Muscle layer of colon (tissue), 2 donors: ENCODE measurements around the gene RAB10.

ENCODE experiments used
- H3K27ac ChIP-seq: one replicate; pipeline ENCODE4 v1.7.0; 2013; ENCODE audit warnings: low read depth, mild to moderate bottlenecking, low read length, moderate library complexity
- H3K27me3 ChIP-seq, 2 donors: one replicate each; pipeline ENCODE4 v1.7.0; 2013; ENCODE audit warnings: low read length in 2 of 2, mild to moderate bottlenecking in 2 of 2; ENCODE audit not compliant: insufficient read depth in 2 of 2, control insufficient read depth in 1 of 2
- H3K36me3 ChIP-seq: one replicate; pipeline ENCODE4 v1.7.0; 2013; ENCODE audit warnings: mild to moderate bottlenecking, low read length; ENCODE audit not compliant: insufficient read depth
- H3K4me1 ChIP-seq: one replicate; pipeline ENCODE4 v1.7.0; 2013; ENCODE audit warnings: mild to moderate bottlenecking, low read length; ENCODE audit not compliant: insufficient read depth
- H3K4me3 ChIP-seq, 2 donors: one replicate each; pipeline ENCODE4 v1.7.0; 2013; ENCODE audit warnings: low read length in 2 of 2, low read depth in 1 of 2, mild to moderate bottlenecking in 1 of 2, moderate library complexity in 1 of 2
- H3K9ac ChIP-seq: one replicate; pipeline ENCODE4 v1.7.0; 2013; ENCODE audit warnings: low read length
- H3K9me3 ChIP-seq: one replicate; pipeline ENCODE4 v1.7.0; 2013; ENCODE audit warnings: mild to moderate bottlenecking, low read length
- donor health status: abdominal sarcoma.
- donor health status: Adenocarcinoma of cecum.

RAB10 gene

DNA sequence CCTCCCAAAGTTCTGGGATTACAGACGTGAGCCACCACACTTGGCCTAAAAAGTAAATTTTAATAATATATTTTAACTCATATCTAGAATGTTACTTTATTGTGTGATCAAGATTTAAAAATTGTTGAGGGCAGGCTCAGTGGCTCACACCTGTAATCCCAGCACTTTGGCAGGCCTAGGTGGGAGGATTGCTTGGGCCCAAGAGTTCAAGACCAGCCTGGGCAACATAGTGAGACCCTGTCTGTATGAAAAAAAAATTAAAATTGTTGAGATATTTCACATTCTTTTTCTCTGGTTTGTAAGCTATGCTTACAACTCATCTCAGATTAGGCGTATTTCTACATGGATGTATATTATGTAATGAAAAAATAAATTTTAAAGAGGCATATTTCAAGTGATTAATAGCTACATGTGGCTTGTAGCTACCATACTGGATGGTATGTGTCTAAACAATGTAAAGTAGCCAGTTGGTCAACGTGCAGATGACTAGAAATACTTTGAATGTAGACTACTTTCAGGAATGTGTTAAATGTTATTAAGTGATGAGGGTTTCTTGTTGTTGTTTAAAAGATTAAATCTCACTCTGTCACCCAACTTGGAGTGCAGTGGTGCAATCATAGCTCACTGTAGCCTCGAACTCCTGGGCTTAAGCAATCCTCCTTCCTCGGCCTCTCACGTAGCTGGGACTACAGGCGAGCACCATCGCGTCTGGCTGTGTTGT, 5.9 kb downstream of the RAB10 start:
- no peaks in the 10 kb centered on the region for H3K36me3 ChIP-seq
- no peak overlapping the region for H3K9ac ChIP-seq
- no peak overlapping the region for H3K27ac ChIP-seq
- peaks cover 26% of the 10 kb centered on the region for H3K4me1 ChIP-seq
- no peak overlapping the region for H3K4me3 ChIP-seq
- H3K27me3 ChIP-seq, result no peaks in the 10 kb centered on the region
- H3K9me3 ChIP-seq, result no peaks in the 10 kb centered on the region

DNA sequence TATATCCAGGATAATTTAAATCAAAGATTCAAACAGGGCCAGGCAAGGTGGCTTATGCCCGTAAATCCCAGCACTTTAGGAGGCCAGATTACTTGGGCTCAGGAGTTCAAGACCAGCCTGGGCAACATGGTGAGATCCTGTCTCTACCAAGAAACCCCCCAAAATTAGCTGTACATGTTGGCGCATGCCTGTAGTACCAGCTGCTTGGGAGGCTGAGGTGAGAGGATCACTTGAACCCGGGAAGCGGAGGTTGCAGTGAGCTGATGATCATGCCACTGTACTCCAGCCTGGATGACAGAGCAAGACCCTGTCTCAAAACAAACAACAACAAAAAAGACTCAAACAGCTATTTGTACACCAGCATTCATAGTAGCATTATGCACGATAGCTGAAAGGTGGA, 9.2 kb downstream of the RAB10 start:
- no peaks in the 10 kb centered on the region for H3K9me3 ChIP-seq
- no peak overlapping the region for H3K4me3 ChIP-seq
- no peaks in the 10 kb centered on the region for H3K27me3 ChIP-seq
- no peak overlapping the region for H3K9ac ChIP-seq
- H3K27ac ChIP-seq, result no peak overlapping the region
- H3K4me1 ChIP-seq, result peaks cover 21% of the 10 kb centered on the region
- no peaks in the 10 kb centered on the region for H3K36me3 ChIP-seq

DNA sequence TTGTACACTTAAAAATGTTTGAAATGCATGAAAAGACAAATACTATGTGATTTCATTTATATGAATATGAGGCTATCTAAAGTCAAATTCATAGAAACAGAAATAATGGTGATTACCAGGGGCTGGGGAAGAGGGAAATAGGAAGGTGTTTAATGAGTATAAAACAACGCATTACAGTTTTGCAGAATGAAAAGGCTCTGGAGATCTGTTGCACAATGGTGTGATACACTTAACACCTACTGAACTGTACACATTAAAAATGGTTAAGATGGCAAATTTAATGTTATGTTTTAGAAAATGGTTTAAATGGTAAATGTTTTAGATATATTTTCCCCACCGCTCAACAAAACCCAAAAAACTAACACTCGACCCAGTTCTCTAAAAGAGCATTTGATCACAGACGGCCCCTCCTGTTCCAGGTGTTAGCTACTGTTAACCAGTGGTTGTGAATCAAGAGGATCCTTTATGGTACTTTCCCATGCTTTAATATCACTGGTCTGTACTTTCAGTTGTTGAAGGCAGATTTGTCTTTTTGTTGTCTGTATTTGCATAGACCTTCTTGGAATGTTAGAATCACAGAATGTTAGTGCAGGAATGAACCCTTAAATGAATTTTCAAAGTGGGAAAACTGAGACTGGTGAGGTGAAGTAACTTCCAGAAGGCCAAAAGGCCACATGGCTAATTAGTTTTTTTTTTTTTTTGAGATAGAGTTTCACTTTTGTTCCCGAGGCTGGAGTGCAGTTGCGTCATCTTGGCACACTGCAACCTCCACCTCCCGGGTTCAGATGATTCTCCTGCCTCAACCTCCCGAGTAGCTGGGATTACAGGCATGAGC, 10.2 kb downstream of the RAB10 start:
- Histone ChIP-seq H3K27ac (no peak overlapping the region), H3K9me3 (no peaks in the 10 kb centered on the region), H3K4me1 (peaks cover 21% of the 10 kb centered on the region), H3K27me3 (no peaks in the 10 kb centered on the region), H3K4me3 (no peak overlapping the region), H3K36me3 (no peaks in the 10 kb centered on the region), H3K9ac (no peak overlapping the region)

DNA sequence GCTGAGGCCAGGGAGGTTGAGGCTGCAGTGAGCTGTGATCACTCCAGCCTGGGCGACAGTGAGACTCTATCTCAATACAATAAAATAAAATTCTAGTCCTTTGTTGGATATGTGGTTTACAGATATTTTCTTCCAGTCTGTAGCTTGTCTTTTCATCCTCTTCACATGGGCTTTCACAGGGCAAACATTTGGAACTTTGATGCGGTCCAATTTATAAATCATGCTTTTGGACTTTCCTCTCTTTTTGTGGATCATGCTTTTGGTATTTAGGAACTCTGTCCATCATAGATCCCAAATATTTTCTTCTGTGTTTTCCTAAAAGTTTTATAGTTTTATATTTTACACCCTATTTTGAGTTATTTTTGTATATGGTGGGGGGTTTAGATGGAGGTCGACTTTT, 14.9 kb downstream of the RAB10 start:
- Histone ChIP-seq H3K9me3 (no peaks in the 10 kb centered on the region), H3K9ac (no peak overlapping the region), H3K36me3 (no peaks in the 10 kb centered on the region), H3K4me1 (peaks cover 9% of the 10 kb centered on the region), H3K27me3 (no peaks in the 10 kb centered on the region), H3K27ac (no peak overlapping the region), H3K4me3 (no peak overlapping the region)

DNA sequence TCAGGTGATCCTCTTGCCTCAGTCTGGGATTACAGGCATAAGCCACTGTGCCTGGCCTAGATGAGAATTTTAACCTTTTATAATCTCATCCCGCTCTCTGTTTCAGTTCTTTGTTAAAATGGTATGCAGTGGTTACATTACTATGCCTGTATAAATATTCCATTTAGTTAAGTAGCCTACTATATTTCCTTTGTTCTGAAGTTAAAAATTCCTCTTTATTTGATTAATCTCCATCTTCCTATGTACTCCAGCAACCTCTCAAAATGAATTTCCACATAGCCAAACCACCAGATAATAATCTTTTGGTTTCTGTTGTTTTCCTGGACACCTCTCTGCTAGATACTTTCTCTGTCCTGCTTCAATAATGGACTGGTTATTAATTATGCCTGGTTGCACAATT, 15.8 kb downstream of the RAB10 start:
- peaks cover under 1% of the 10 kb centered on the region for H3K4me1 ChIP-seq
- no peak overlapping the region for H3K27ac ChIP-seq
- H3K9me3 ChIP-seq, result no peaks in the 10 kb centered on the region
- H3K27me3 ChIP-seq, result no peaks in the 10 kb centered on the region
- H3K4me3 ChIP-seq, result no peak overlapping the region
- H3K9ac ChIP-seq, result no peak overlapping the region
- no peaks in the 10 kb centered on the region for H3K36me3 ChIP-seq

DNA sequence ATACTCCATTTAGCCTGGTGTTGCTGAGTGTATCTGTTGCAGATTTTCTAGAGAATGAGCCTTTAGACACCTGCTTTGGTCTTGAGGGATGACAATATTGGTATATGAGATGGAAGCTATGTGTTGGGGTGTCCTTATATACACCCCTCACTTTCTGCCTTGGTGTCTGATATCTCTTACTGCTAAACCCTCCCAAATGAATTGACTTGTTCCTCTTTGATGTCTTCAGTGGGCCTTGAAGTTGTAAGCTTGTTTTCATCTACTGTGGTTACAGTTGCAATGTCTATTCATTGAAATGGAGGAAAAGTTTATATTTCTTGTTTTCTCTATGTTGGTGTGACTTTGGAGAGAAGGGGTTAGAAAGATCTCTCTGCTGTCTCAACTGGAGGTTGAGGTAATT, 18.9 kb downstream of the RAB10 start:
- no peak overlapping the region for H3K27ac ChIP-seq
- no peak overlapping the region for H3K4me3 ChIP-seq
- H3K27me3 ChIP-seq, result no peaks in the 10 kb centered on the region
- no peaks in the 10 kb centered on the region for H3K9me3 ChIP-seq
- no peak overlapping the region for H3K9ac ChIP-seq
- no peaks in the 10 kb centered on the region for H3K36me3 ChIP-seq
- H3K4me1 ChIP-seq, result no peaks in the 10 kb centered on the region

DNA sequence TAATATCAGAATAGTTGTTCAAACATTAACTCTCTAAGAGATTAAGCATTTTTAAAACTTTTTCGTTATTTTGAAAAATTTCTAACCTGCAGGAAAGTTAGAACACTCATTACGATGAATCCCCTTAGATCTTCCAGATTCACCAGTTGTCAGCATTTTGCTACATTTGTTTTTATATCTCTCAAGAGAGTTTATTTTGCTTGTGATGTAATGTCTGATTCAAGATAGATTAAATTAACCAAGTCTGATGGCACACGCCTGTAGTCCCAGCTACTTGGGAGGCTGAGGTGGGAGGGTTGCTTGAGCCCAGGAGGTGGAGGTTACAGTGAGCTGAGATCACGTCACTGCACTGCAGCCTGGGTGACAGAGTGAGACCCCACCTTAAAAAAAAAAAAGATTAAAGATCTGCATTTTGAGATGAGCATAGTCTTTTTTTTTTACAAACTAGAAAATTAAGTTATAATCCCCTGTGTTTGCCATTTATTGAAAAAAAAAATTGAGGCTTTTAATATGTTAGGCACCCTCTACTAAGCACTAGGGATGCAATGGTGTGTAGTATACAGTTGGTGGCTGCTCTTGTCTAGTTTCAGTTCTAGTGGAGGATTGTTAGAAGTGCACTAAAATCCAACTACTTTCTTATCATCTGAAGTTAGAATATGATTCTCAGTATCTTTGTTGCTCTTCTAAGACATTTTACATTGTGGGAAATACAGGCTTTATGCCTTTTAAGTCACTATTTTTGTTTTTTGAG, 20.9 kb downstream of the RAB10 start:
- Histone ChIP-seq H3K9ac (no peak overlapping the region), H3K27ac (no peak overlapping the region), H3K9me3 (no peaks in the 10 kb centered on the region), H3K4me3 (no peak overlapping the region), H3K4me1 (peaks cover 10% of the 10 kb centered on the region), H3K36me3 (peaks cover 4% of the 10 kb centered on the region), H3K27me3 (no peaks in the 10 kb centered on the region)

DNA sequence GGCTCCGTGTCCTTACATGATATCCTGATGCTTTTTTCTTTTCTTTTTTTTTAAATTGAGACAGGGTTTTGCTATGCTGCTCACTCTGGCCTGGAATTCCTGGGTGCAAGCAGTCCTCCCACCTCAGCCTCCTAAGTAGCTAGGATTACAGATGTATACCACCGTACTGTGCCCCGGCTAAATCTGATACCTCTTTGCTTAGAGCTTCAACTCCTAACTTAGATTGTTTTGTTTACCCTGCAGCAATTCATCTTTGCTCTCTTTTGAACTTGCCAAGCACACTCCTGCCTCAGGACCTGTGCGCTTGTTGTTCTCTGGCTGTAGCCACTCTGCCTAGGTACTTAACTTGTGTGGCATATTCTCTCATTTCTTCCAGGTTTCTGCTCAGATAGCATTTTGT, 24.5 kb downstream of the RAB10 start:
- H3K9me3 ChIP-seq, result no peaks in the 10 kb centered on the region
- H3K27me3 ChIP-seq, result no peaks in the 10 kb centered on the region
- H3K4me3 ChIP-seq, result no peak overlapping the region
- H3K36me3 ChIP-seq, result peaks cover 4% of the 10 kb centered on the region
- H3K9ac ChIP-seq, result no peak overlapping the region
- H3K4me1 ChIP-seq, result peaks cover 10% of the 10 kb centered on the region
- H3K27ac ChIP-seq, result no peak overlapping the region

DNA sequence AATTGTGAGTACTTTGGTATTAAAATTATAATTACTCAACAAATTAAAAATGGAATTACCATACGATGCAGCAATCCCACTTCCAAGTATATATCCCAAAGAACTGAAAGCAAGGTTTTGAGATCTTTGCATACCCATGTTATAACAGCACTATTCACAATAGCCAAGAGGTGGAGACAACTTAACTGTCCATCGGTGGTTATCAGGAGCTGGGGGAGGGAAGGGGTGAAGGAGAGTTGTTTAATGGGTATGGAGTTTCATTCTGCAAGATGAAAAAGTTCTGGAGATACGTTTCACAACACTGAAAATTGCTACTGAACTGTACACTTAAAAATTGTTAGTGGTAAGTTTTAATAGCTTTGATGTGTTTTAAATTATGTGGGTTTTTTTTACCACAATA, 25.7 kb downstream of the RAB10 start:
- Histone ChIP-seq H3K9ac (no peak overlapping the region), H3K4me3 (no peak overlapping the region), H3K4me1 (peaks cover 10% of the 10 kb centered on the region), H3K36me3 (peaks cover 4% of the 10 kb centered on the region), H3K9me3 (no peaks in the 10 kb centered on the region), H3K27ac (no peak overlapping the region), H3K27me3 (no peaks in the 10 kb centered on the region)

DNA sequence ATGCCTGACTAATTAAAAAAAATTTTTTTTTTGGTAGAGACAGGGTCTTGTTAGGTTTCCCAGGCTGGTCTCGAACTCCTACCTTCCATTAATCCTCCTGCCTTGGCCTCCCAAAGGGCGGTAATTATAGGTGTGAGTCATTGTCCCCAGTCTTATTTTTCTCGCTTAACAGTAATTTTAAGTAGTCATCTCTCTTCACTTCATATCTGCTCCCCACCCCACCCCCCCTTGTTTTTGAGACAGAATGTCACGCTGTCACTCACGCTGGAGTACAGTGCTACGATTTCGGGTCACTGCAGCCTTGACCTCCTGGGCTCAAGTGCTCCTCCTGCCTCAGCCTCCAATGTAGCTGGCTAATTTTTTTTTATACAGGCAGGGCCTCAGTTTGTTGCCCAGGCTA, 27.7 kb downstream of the RAB10 start:
- no peak overlapping the region for H3K4me3 ChIP-seq
- H3K9ac ChIP-seq, result no peak overlapping the region
- no peaks in the 10 kb centered on the region for H3K9me3 ChIP-seq
- H3K36me3 ChIP-seq, result peaks cover 4% of the 10 kb centered on the region
- H3K27me3 ChIP-seq, result no peaks in the 10 kb centered on the region
- no peak overlapping the region for H3K27ac ChIP-seq
- H3K4me1 ChIP-seq, result peaks cover 15% of the 10 kb centered on the region

DNA sequence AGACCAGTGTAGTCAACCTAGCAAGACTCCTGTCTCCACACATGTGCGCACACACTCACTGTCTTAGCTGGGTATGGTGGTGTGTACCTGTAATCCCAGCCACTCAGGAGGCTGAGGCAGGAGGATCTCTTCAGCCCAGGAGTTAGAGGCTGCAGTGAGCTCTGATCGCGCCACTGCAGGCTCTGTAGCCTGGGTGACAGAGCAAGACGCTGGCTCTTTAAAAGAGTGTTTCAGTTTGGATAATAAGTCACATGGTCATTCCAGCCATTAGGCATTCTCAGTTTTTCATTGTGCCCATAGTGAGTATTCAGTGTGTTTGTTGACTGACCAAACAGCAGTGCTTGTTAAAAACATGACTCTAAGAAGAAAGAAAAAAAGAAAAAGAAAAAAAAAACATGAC, 31.0 kb downstream of the RAB10 start:
- Histone ChIP-seq H3K4me1 (peaks cover 10% of the 10 kb centered on the region), H3K9ac (no peak overlapping the region), H3K36me3 (no peaks in the 10 kb centered on the region), H3K27me3 (no peaks in the 10 kb centered on the region), H3K27ac (no peak overlapping the region), H3K9me3 (no peaks in the 10 kb centered on the region), H3K4me3 (no peak overlapping the region)
